ENCODE data around the gene SRSF2.
"Not testable (repeated sequence)": the region's sequence is repeated elsewhere in the genome, so short reads cannot be mapped to it uniquely, and the experiment has no call there.

SRSF2 gene

GRCh38 chr17:76698466-76698977, 38.6 kb downstream of the SRSF2 start:
- DNase-seq = not testable (repeated sequence)

DNA sequence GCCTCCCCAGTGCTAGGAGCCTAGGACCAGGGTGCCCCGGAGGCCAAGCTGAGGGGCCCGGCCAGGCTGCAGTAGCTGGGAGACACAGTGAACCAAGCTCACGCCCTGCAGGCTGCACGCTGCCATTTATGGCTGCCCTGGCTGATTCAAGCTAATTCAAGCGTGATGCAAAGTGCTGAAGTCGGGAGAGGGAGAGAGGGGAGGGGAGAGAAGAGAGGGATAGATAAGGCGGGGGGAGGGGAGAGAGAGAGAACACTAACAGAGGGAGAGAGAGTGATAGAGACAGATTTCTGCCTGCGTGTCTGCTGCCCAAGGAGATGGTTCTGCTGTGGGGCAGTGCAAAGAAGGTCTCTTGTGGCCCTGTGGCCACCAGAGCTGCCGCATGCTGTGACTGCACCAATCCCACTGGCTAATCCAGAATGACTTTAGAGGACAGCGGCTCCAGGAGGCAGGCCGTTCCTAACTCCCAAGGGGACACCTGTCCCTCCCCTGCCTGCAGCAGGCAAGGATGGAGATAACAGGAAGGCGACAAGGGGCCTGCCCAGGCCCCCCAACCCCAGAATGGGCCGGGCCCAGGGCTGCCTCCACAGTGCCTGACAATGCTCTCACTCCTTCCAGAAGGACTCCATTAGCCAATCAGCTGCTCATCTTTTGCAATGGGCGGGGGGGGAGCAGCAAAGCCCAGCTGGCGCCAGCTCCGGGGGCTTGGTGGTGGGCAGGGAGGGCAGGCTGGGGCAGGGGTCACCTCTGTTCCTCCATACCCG, 39.2 kb downstream of the SRSF2 start:
- DNase-seq = no peak

- no peak for DNase-seq
Observed at GRCh38 chr17:76696763-76697701, 40.1 kb downstream of the SRSF2 start.

DNA sequence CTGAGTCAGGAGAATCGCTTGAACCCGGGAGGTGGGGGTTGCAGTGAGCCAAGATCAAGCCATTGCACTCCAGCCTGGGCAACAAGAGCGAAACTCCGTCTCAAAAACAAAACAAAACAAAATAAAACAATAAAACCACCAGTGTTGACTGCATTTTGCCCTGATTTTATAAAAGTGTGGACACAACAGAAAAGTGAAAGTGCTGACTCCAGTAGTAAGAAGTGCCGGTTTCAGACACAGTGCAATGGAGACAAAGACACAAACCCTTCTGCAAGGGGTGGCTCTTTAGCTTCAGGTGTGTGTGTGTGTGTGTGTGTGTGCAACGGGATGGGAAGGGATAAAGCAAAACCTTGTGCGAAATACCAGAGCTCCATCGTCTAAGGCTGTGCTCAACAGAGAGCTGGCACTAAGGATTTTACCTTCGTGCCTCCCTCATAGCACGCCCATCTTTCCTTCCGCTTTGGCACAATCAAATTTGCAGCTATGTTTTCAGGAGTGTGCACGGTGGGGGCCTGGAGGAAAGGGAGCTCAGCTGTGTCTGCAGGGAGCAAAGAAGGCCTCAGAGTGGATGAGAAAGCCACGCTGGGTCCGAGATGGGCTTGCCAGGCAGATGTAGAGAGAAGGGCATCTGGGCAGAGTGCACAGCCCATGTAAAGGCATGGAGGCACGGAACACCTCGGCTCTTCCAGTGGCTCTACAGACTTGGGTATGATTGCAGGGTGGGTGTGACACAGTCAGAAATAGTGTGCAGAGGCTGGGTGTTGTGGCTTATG, 41.9 kb downstream of the SRSF2 start:
- DNase-seq = no peak

DNA sequence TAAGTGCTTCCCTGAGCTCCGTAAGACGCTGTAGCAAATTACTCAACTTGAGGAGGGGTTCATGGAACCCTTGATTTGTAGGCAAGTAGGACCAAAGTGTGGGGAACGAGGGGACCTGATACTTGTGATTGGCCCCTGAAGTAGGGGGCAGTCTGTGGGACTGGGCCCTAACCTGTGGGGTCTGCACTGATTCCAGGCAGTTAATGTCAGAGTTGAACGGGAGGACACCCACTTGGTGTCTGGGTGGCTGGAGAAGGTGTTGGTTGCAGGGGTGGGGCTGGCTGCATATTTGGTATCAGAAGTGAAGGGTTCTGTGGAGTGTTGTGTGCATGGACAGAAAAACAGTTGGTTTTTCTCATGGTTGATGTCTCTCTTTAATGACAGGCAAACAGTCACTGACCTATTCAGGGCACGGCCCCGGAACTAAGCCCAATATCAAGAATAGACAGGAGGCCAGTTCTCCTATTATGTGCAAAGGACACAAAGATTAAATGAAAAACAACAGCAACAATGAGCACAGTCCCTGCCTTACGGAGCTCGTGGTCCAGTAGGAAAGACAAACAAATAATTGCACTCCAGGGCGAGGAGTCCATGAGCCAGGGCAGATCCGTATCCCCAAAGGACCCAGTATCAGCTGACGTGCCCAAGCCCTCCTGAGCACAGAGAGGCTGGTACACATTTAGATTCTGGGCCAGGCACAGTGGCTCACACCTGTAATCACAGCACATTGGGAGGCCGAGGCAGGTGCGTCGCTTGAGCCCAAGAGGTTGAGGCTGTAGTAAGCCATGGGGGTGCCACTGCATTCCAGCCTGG, 45.5 kb downstream of the SRSF2 start:
- DNase-seq = peak; percentile 40

- no peak for DNase-seq
Observed at GRCh38 chr17:76690596-76691280, 46.4 kb downstream of the SRSF2 start.

DNA sequence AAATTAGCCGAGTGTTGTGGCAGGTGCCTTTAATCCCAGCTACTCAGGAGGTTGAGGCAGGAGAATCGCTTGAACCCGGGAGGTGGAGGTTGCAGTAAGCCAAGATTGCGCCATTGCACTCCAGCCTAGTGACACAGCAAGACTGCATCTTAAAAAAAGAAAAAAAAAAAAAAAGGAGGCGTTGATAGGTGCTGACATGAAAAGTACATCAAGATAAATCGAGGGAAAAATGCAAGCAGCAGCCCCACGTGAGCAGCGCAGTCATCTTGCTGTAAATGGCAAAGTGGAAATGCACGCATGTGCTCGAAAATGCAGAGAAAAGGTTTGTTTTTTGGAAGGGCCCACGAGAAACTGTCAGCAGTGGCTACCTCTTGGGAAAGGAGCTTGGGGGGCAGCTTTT, 47.3 kb downstream of the SRSF2 start:
- DNase-seq = no peak

- DNase-seq = no peak
Observed at GRCh38 chr17:76688165-76688622, 48.9 kb downstream of the SRSF2 start.

DNA sequence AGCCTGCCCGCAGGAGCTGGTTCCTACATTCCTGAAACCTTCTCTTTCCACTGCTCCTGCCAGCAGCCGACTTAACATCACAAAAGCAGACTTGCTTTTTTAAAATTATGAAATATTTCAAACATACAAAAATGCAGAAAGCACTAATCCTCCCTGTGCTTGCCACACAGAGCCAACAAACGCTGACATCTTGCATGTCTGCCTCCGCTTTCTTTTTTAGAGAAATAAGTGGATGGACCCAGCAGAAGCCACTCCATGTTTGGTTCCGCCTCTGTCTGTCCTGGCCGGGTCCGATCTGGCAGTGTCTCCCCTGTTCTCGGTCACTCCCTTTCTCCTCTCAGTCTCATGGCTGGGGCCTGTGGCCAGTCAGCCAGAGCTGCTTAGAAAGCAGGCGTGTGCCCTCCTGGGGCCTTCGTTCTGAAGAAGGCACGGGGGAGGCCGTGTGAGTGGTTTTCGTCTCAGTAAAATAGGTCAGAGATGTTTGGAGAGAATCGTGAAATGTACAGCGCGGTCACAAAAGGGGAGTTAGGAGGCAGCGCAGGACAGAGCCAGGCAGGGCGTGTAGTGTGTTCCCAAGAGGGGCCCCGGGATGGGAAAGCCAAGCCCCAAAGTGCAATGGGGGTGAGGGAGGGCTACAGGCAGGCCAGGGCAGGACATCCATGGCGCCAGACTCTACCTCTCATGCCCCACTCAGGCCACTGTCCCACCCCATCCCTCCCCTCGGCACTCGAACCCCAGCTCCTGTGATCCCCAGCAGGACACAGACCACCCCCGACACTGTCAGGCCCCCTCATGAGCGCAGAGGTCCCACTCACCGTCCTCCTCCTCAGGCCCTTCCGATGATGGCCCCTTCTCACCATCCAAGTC, 49.6 kb downstream of the SRSF2 start:
- DNase-seq = no peak

GRCh38 chr17:76686538-76687297, 50.4 kb downstream of the SRSF2 start:
- DNase-seq = no peak

DNA sequence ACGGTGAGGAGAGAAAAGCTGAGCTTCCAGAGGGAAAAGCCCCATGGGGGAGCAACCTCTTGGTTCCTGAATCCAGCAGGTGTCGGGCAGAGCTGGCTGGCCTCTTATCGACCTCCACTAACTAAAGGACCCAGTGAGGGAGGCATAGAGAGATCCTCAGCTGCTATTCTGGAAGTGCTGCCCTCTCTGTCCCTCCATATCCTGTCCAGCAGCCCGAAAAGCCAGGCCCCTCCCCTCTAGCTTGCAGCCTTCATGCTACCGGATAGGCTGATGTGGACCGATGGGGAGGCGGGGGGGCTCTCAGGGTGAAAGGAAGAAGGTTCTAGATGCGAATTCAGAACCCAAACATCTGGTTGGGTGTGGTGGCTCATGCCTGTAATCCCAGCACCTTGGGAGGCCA, 51.3 kb downstream of the SRSF2 start:
- DNase-seq = no peak

GRCh38 chr17:76685366-76685765, 51.8 kb downstream of the SRSF2 start:
- DNase-seq = no peak

DNA sequence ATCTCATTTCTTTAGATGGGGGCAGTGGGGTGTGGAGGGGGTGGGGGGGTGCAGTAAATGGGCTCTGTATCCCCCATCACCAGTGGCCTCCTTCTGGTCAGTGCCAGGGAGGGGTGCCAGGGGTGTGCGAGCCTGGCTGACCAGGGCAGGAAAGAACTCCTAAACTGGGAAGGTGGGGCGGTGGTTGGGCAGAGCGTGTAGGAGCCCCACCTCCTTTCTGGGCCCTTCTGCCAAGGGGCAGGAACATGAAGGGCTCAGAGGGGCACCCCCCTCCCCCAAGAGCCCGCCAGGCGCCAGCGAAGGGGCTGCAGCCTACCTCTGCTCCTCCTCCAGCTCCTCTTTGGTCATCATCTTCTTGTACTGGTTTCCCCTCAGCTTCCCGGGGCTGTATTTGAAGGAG, 52.4 kb downstream of the SRSF2 start:
- DNase-seq = no peak
